Activated CD4-positive, alpha-beta T cell treated with anti-CD3 and anti-CD28 coated beads, Interleukin-2, amount 50 U/mL, for 48 hours (primary cell): Measurements from ENCODE around the gene POC5.
A peak's percentile ranks its signal among the peaks of the same experiment; 100 is the strongest.
"Not testable (repeated sequence)": the region's sequence is repeated elsewhere in the genome, so short reads cannot be mapped to it uniquely, and the experiment has no call there.

Experiments
- DNase-seq, 2 experiments: peaks; one replicate each; pipeline ENCODE4 v3.0.0-alpha.2; 2020

POC5 gene

DNA sequence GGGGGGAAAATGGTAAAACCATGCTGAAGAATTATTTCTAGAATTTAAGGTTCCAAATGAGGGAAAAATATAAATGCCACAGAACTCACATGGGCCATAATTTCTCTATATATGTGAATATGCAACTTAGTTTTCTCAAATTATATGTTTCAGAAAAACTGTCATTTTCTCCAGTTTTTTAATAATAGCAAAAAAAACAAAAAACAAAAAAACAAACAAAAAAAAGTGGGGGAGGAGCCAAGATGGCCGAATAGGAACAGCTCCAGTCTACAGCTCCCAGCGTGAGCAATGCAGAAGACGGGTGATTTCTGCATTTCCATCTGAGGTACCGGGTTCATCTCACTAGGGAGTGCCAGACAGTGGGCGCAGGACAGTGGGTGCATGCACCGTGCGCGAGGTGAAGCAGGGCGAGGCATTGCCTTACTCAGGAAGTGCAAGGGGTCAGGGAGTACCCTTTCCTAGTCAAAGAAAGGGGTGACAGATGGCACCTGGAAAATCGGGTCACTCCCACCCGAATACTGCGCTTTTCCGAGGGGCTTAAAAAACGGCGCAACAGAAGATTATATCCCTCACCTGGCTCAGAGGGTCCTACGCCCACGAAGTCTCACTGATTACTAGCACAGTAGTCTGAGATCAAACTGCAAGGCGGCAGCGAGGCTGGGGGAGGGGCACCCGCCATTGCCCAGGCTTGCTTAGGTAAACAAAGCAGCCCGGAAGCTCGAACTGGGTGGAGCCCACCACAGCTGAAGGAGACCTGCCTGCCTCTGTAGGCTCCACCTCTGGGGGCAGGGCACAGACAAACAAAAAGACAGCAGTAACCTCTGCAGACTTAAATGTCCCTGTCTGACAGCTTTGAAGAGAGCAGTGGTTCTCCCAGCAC, 21.5 kb downstream of the POC5 start:
- not testable (repeated sequence) for DNase-seq

GRCh38 chr5:75694781-75695180, 22.5 kb downstream of the POC5 start:
- DNase-seq: no peak

- no peak for DNase-seq
Observed at GRCh38 chr5:75690669-75691068, 26.6 kb downstream of the POC5 start.

DNA sequence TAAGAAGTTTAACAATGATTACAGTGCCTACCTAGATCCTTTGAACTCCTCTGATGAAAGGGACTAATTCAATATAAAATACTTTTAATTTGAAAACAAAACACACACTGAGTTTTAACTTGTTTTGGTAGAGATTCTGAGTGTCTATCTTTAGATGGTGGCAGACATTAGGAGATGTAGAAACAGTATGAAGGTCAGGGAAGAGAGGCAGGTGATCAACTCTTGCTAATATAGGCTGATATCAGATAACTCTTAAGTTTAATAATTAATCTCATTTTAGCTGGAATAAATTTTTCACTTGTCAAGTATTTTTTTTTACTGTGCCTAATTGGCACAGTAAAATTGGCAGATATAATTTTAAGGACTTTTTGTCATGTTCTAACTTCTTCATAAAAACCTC, 30.8 kb downstream of the POC5 start:
- no peak for DNase-seq

DNA sequence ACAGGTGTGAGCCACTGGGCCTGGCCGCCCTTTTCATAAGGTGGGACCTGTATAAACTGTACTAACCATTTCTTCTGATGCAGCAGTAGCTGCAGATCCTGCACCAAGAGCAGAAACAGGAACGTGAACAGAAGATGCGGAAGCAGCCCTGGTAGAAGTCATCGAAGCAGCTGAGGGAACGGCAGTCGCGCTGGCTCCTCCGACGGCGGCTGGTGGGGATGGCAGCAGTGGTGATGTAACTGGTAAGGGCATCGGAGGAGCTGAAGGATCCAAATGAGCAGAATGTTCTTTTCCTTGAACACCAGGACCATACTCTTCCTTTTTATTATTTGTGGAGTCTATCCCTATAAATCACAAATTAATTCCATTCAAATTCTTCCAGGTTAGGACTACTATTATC, 32.1 kb downstream of the POC5 start:
- no peak for DNase-seq

DNA sequence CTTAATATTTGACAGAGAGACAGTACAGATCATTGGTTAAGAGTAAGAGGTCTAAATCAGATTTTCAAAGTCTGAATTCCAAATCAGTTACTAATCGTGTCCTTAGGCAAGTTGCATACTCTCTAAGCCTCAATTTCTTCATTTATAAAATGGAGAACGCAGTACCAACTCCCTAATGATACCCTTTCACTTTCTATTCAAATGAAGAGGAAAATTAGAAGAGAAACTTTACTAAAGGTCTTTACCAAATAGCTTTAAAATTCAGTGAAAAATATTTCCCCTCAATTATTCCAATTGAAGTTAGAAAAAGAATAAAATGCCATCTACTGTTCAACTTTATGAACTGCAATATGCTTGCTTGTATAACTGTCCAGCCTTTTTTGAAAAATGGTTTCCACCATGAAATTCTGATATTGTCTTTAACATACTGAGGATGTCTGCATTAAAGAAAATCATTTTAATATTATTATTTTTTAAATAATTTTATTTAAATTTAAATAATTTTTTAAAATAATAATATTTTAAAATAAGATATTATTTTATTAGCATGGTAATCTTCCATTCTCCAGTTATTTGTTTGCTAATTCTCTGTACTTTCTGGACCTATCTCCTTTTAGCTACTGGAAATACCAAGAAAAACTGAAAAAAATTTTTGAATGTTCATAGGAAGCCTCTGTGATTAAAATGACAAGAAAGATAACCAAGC, 36.0 kb downstream of the POC5 start:
- no peak for DNase-seq

- DNase-seq: no peak
Observed at GRCh38 chr5:75678155-75678554, 39.1 kb downstream of the POC5 start.

GRCh38 chr5:75677607-75678006, 39.6 kb downstream of the POC5 start:
- DNase-seq: no peak

- DNase-seq: no peak
Observed at GRCh38 chr5:75675783-75676182, 41.5 kb downstream of the POC5 start.

GRCh38 chr5:75672616-75673015, 44.6 kb downstream of the POC5 start:
- DNase-seq: no peak

DNA sequence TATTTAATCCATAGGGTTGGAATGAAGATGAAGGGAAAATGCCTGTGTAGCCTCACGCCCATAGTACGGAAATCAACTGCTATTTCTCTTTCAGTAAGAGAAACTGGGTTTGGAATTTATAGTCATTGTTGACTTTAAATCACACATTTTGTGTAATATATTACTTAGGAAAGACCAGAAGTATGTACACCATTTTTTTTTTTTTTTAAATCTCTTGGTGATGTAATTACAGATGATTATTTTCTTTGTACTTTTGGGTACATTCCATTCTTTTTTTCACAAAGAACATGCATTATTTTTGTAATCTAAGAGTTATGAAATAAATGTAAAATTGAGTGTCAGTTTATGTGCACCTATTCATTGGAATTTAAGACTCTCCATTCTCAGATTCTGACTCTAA, 45.7 kb downstream of the POC5 start:
- DNase-seq: no peak

GRCh38 chr5:75670577-75670976, 46.7 kb downstream of the POC5 start:
- DNase-seq: no peak

DNA sequence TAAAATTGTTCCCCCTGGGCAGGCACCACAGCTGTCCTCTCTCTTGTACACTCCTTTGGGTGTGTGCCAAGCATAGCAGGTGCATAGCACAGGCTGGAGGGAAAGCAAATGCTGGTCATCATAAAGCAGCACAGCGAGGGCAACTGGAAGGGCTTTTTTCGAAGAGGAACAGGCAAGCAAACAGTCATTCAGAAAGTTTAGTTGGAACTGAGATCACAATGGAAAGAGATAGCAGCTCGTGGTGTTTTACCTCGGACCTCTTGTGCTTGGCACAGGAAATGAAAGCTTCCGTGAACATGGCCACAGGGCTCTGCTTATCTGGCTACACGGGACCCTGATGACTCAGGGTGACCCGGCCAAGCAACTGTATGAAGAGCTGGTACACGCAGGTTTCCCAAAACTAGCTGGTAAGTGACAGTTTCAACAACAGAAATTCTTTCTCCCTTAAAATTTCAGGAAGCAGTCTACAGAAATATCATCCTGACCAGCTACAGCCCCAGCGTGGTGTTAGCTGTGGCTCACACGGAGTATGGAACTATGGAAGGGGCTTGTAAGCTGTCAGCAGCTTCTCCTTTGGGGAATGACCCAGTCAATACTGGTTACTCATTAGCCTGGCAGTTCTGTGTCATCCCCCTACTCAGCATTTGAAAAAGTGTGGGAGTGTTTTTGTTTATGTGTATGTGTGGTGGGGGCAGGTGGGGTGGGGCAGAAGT, 48.1 kb downstream of the POC5 start:
- peak; percentile 70 to 79 for DNase-seq

DNA sequence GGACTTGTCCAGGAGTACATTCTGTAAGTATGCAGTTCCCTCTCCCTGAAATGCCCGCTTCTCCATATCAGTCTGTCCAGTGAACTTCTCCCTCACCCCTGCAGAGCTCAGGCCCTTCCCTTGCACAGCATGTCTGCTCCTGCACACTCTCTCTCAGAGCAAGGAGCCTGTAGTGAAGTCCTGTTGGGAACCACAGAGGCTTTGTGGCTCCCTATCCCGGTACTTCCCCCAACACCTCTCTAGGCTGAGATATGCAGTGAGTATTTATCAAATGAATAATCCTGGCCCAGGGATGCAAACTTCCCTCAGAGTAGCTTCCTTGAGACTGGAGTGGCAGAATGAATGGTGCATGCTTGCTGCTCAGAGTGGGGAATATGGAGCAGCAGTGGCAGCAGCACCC, 48.8 kb downstream of the POC5 start:
- peak in 1 of 2 experiments; percentile 14 for DNase-seq

DNA sequence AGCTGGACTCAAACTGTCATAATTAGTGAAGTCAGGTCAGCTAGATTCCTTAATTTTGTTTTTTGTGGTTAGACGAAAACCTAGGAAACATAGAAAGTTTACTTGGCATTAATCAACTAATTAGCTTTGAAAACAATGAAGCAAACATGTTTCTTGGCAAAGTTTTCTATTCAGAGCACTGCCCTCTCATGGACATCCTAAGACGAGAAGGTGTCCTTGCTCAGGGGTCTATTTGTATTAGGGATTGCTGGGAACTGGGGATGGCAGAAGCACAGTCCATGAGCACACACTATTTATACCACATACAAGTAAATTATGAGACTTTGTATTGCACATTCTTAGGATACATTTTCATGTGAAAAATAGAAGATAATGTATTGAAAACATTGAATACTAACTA, 49.7 kb downstream of the POC5 start:
- DNase-seq: no peak

DNA sequence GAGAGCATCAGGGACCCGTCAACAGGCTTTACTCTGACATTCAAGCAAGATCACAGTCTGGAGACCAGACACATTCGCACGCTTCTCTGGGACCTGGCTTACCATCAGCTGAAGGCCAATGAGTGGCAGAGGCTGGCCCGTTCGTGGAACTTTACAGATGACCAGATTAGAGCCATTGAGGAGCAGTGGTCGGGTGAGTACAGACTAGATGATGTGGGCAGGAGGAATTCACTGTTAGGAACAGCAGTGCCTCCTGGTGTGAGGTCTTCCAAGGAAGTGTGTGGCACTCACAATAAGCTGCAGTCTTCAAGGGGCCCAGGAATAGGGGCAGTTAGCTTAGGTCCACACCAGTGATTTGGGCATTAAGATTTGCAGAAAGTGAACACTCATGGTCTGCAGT, 50.4 kb downstream of the POC5 start:
- DNase-seq: no peak

DNA sequence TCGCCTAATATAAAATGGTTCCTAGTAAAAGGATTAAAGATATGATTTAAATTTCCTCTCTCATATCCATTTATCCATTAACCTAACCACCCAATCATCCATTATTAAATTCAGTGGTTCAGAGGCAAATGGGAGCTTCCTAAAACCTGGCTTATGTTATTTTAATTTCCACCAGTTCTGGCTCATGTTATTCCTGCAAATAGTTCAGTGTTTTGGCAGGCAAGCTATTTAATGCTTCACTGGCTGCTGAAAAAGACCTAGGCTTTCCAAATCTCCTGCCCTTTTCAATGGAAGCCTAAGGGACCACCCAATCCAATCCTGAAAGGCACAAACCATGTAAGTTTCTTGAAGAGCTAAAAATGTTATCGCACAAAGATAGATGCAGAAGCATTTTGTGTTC, 52.3 kb downstream of the POC5 start:
- no peak for DNase-seq

DNA sequence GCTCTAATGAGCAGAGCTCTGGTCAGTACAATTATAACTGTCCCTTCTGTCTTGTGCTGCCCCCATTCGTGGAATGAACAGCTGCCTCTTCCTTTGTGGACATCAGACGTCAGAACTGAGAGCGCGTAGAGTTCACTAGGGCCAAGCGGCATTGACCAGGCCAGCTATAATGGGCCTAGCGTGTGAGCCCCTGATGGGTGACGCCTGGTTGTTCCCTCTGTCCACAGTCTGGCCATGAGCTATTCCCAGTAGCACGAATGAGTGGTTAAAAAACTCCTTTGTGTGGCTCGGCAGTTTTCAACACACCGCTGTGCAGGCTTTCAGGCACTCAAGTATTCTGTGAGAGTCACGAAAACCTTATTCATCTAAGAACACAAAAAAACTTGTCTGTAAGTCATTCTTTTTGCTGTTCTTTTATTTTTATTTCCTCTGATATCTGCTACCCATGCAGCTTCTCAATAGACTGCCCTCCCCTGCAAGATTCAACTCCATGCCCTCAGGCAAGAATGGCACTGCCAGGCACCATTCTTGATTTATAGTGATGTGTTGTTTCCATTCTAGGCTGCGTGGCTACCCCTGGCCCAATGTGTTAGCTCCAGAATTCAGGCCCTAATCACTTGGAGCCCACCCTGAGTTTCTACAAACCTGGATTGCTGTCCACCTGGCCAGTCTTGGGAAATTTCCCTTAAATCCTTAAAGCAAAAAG, 53.5 kb downstream of the POC5 start:
- DNase-seq: no peak

DNA sequence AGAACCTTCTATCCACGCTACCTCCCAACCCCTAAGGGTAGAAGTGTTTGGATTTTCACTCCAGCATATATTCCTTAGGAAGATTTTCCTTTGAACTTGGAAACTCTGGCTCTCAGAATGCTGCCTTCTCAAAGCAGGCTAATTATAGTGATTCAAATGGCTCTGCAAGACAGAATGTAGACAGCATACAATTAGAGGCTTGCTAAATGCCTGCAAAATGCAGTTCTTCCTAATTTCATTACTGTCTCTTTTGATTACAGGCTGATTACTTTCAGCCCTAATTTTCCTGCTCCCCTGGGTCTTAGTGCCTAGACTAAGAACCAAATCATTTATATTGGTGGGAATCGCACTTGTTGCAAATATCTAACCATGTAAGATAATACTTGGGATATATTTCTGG, 55.2 kb downstream of the POC5 start:
- no peak for DNase-seq

GRCh38 chr5:75660678-75661465, 56.4 kb downstream of the POC5 start:
- DNase-seq: no peak

- DNase-seq: no peak
Observed at GRCh38 chr5:75659791-75660450, 57.3 kb downstream of the POC5 start.
